Calu3 (cell line): ENCODE results near the gene GET4. TPM values are rescaled to one million over a fixed set of nuclear protein-coding genes. Genes with fewer than 3 reads are reported as not detected.

Source experiments
- BruUV-seq: library from RNA; stranded (reverse); fragments of 400-500 nt; replicated peaks from 2 replicates; lab custom pipeline; 2021; lab: Mats Ljungman, UMichigan
- CTCF ChIA-PET: fragments of 300-600 bp; sonication (Branson Sonifier 250); formaldehyde crosslinking; loops from one replicate; lab custom pipeline; 2022; ENCODE audit warnings: antibody characterized with exemption; lab: Charles Lee
- DNase-seq: peaks from one replicate; pipeline ENCODE4 v3.0.0; 2022
- H3K27ac Mint-ChIP-seq: one replicate; pipeline ENCODE4 v1.8.0; 2022; ENCODE audit warnings: mixed read lengths; ENCODE audit not compliant: unreplicated experiment
- H3K27me3 Mint-ChIP-seq: one replicate; pipeline ENCODE4 v1.8.0; 2022; ENCODE audit warnings: mixed read lengths; ENCODE audit not compliant: unreplicated experiment
- H3K36me3 Mint-ChIP-seq: one replicate; pipeline ENCODE4 v1.8.0; 2022; ENCODE audit warnings: mild to moderate bottlenecking, moderate library complexity, mixed read lengths; ENCODE audit not compliant: insufficient read depth, unreplicated experiment
- H3K4me1 Mint-ChIP-seq: one replicate; pipeline ENCODE4 v1.8.0; 2022; ENCODE audit warnings: mild to moderate bottlenecking, low read depth, mixed read lengths; ENCODE audit not compliant: unreplicated experiment
- H3K4me3 Mint-ChIP-seq: one replicate; pipeline ENCODE4 v1.8.0; 2022; ENCODE audit warnings: mild to moderate bottlenecking, low read depth, moderate library complexity, mixed read lengths; ENCODE audit not compliant: unreplicated experiment
- H3K9me3 Mint-ChIP-seq: one replicate; pipeline ENCODE4 v1.8.0; 2022; ENCODE audit warnings: low read depth, mixed read lengths; ENCODE audit not compliant: unreplicated experiment
- CTCF ChIP-seq: fragments of 200-600 bp; IDR thresholded peaks from one replicate; pipeline ENCODE4 v1.8.0; 2022; ENCODE audit warnings: antibody characterized with exemption; ENCODE audit not compliant: unreplicated experiment
- intact Hi-C: fragments of 100-400 bp; cut with micrococcal nuclease; formaldehyde crosslinking; loops from one replicate; pipeline ENCODE4 v1.10.0; 2022; ENCODE audit not compliant: unreplicated experiment
- total RNA-seq: library from RNA; stranded (reverse); gene quantifications from 2 replicates; pipeline ENCODE4 v1.2.3, GENCODE V29; 2022

Gene GET4
- total RNA-seq, 1 experiment from 2014 or later = 145 TPM

GRCh38 chr7:882336-883035, 6.1 kb downstream of the GET4 start:
- intact Hi-C loops = no loop called here
- Mint-ChIP-seq H3K4me3 (no peak overlapping the region), H3K36me3 (peaks cover 90% of the 10 kb centered on the region), H3K4me1 (peaks cover 24% of the 10 kb centered on the region), H3K9me3 (no peaks in the 10 kb centered on the region), H3K27ac (peak overlapping the region; percentile 73), H3K27me3 (no peaks in the 10 kb centered on the region)
- DNase-seq = no peak
- CTCF ChIA-PET = no interaction called here
- no TSS peak for BruUV-seq
- TF ChIP-seq CTCF = no peak

GRCh38 chr7:883055-884021, 7.0 kb downstream of the GET4 start:
- intact Hi-C loops = no loop called here
- H3K9me3 Mint-ChIP-seq = no peaks in the 10 kb centered on the region
- CTCF ChIA-PET = no interaction called here
- H3K4me3 Mint-ChIP-seq = no peak overlapping the region
- no TSS peak for BruUV-seq
- no peak for DNase-seq
- no peak overlapping the region for H3K27ac Mint-ChIP-seq
- no peak for TF ChIP-seq CTCF
- peaks cover 90% of the 10 kb centered on the region for H3K36me3 Mint-ChIP-seq
- H3K27me3 Mint-ChIP-seq = no peaks in the 10 kb centered on the region
- H3K4me1 Mint-ChIP-seq = peaks cover 24% of the 10 kb centered on the region

- CTCF ChIA-PET = no interaction called here
- no peak for TF ChIP-seq CTCF
- Mint-ChIP-seq H3K36me3 (peaks cover 90% of the 10 kb centered on the region), H3K27me3 (no peaks in the 10 kb centered on the region), H3K9me3 (no peaks in the 10 kb centered on the region), H3K4me3 (no peak overlapping the region), H3K27ac (no peak overlapping the region), H3K4me1 (peaks cover 16% of the 10 kb centered on the region)
- DNase-seq = no peak
- BruUV-seq = no TSS peak
- intact Hi-C loops = no loop called here
Measured at GRCh38 chr7:884191-885003, 8.0 kb downstream of the GET4 start.

- Mint-ChIP-seq H3K9me3 (no peaks in the 10 kb centered on the region), H3K36me3 (peaks cover 89% of the 10 kb centered on the region), H3K27me3 (no peaks in the 10 kb centered on the region), H3K4me3 (no peak overlapping the region), H3K27ac (peak overlapping the region; percentile 39), H3K4me1 (peaks cover 15% of the 10 kb centered on the region)
- intact Hi-C loops = no loop called here
- DNase-seq = no peak
- BruUV-seq = no TSS peak
- TF ChIP-seq CTCF = no peak
- CTCF ChIA-PET = no interaction called here
Measured at GRCh38 chr7:885261-885892, 9.0 kb downstream of the GET4 start.
